ENCODE data around the gene EME2.

The EME2 gene

DNA sequence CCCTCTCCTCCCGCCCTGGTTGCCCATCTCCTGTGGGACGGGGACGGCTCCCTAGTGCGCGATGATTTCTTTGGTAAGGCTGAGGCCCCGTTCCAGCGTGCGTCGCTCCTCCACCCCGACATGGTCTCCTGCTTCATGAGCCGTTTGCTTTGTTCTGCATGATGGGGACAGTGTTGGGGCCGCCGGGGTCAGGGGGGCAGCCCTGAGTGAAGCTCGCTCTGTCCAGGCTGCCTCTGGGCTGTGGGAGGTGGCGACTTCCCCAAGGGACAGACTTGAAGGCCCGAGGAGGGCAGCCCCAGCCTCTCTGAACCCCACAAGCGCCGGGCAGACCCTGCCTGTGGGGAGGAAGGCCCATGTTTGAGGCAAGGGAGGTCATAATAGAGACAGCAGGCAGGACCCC lies 13.7 kb upstream of the EME2 start:
- TF ChIP-seq, protein P1, sequence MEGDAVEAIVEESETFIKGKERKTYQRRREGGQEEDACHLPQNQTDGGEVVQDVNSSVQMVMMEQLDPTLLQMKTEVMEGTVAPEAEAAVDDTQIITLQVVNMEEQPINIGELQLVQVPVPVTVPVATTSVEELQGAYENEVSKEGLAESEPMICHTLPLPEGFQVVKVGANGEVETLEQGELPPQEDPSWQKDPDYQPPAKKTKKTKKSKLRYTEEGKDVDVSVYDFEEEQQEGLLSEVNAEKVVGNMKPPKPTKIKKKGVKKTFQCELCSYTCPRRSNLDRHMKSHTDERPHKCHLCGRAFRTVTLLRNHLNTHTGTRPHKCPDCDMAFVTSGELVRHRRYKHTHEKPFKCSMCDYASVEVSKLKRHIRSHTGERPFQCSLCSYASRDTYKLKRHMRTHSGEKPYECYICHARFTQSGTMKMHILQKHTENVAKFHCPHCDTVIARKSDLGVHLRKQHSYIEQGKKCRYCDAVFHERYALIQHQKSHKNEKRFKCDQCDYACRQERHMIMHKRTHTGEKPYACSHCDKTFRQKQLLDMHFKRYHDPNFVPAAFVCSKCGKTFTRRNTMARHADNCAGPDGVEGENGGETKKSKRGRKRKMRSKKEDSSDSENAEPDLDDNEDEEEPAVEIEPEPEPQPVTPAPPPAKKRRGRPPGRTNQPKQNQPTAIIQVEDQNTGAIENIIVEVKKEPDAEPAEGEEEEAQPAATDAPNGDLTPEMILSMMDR (IDR thresholded peaks at IDR 0.05; ENCODE audit: low read depth, low read length), result no peak
- DNase-seq (ENCODE audit: extremely low read depth, low read depth), result no peak

DNA sequence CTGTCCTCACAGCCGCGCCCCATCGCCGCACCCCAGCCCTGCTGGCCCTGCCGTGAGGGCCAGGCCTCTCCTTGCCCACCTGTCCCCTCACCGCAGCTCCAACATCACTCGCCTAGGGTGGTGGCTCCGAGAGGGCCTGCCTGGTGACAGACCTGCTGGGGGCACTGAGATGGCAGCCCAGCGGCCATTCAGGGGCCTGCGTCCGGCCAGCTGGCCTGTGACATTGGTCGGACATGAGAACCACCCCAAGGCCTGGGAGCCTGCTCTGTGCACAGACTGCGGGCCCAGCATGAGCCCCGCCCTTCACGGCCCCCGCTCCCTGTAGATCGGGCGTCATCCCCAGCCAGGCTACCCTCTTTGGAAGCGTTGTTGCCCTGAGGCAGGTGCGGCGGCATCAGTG lies 13.1 kb upstream of the EME2 start:
- DNase-seq (ENCODE audit: extremely low read depth, low read depth), result no peak
- TF ChIP-seq, protein P1 (IDR thresholded peaks at IDR 0.05; ENCODE audit: low read depth, low read length), result no peak

DNA sequence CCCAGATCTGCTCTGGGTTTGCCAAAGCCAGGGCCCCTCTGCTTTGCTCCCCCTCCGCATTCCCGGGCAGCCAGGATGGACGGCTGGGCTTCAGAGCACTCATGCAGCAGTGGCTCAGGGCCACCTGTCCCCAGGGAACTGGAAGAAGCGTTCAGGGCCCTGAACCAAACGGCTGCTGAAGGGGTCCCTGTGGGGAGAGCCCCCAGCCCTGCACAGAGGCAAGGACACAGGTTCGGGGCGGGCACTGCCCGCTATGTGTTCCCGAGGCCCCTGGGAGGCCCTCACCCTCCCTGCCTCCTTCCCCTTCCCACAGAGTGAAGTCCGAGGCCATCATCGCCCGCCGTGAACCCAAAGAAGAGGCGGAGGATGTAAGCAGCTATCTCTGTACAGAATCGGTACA lies 11.7 kb upstream of the EME2 start:
- TF ChIP-seq, protein P1 (IDR thresholded peaks at IDR 0.05; ENCODE audit: low read depth, low read length), result no peak
- no peak for DNase-seq (ENCODE audit: extremely low read depth, low read depth)

DNA sequence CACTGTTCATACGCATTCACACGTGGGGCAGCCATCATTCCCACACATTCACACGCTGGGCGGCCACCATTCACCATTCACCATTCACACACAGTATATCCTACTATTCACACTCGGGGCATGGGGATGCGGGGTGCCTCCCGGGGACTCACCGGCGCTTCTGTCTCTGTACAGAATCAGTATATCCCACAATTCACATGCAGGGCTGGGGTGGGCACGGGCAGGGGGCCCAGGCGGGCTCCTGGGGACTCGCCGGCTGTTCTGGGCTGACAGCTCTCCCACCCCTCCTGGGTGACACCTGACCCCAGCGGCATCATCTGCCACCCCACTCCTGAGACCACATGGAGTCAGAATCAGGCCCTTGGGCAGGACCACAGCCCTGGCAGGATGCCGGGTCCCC lies 10.9 kb upstream of the EME2 start:
- DNase-seq (ENCODE audit: extremely low read depth, low read depth), result no peak
- TF ChIP-seq, protein P1 (IDR thresholded peaks at IDR 0.05; ENCODE audit: low read depth, low read length), result no peak

DNA sequence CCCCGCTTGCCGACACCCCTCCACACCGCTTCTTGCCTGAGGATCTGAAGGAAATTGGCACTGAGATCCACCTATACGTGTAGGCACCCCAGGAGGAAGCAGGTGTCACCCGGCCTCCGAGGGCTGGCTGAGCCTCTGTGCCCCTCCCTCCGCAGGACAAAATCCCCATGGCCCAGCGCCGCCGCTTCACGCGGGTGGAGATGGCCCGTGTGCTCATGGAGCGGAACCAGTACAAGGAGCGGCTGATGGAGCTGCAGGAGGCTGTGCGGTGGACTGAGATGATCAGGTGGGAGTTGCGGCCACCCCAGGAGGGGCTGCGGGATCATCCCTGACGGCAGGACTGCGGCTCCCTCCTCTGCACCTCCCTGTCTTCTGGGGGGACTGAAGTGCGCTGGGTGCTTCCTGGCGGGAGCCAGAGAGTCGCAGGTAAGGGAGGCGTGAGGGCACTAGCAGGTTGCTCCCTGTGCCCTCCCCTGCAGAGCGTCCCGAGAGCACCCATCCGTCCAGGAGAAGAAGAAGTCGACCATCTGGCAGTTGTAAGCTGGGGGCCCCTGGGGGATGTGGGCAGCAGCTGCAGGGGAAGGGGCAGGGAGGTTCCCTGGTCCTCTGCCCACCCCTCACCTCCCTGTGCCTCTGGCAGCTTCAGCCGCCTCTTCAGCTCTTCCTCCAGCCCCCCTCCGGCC lies 10.3 kb upstream of the EME2 start:
- TF ChIP-seq, protein P1 (IDR thresholded peaks at IDR 0.05; ENCODE audit: low read depth, low read length), result no peak
- no peak for DNase-seq (ENCODE audit: extremely low read depth, low read depth)

DNA sequence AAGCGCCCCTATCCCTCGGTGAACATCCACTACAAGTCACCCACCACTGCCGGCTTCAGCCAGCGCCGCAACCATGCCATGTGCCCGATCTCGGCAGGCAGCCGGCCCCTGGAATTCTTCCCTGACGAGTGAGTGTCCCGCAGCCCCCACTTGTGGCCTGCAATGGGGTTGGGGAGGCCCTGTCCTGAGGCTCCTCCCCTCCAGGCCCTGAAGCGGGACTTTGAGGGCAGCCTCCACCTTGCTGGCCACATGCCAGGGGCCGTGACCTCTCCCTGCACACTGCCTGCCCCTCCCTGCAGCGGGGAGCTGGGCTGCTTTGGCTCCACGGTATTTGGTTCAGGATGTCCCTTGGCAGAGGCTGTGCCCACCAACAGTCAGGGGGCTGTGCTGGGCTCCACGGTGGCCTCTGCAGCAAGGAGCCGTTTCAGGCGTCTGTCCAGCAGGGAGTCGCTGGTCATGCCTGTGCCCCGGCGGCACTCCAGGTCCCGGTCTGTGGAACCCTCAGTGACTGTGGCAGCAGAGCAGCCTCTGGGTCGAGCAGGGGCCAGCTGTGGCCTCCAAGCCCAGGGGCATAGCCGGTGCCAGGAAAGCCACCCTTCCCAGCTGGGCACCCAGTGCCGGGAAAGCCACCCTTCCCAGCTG lies 9.6 kb upstream of the EME2 start:
- DNase-seq (ENCODE audit: extremely low read depth, low read depth), result no peak
- TF ChIP-seq, protein P1 (IDR thresholded peaks at IDR 0.05; ENCODE audit: low read depth, low read length), result no peak
